HG02970 (cell line): Measurements from ENCODE around the gene IGFN1.

Experiments
- ATAC-seq: cut with Tn5 transposase; IDR thresholded peaks from one replicate; pipeline ENCODE4 v1.9.1; 2021; ENCODE audit warnings: mild to moderate bottlenecking, moderate library complexity, moderate number of reproducible peaks; ENCODE audit not compliant: unreplicated experiment, low FRiP score

Gene IGFN1

DNA sequence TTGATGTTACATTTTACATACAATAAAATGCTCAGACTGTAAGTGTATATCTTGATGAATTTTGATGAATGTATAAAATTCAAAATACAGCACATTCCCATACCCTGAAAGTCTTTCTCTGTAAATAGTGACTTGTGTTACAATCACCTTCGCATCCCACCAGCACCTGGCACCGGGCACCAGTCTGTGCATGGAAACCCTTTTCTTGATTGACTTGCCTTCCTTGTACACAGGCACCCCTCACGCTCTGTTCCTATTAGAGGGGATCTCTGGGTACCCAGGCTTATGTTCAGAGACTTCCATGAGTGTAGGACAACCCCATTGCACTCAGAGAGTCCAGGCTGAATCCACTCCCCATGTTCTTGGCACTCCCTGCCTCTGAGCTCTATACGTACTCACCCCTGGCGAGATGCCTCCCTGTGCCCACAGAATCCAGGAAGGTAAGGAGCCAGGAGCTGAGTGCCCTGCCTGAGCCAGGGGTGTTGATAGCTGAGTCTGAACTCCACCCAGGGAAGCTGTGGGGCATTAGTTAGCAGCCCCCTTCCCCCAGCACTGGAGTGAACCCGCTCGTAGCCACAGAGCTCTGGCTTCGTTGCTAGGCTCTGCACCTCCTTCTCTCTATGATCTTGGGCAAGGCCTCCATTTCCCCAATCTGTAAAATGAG is 70.2 kb downstream of the IGFN1 start:
- no peak for ATAC-seq

- no peak for ATAC-seq
Observed at GRCh38 chr1:201261771-201262547, 71.3 kb downstream of the IGFN1 start.

- ATAC-seq, result no peak
Observed at GRCh38 chr1:201262963-201263608, 72.5 kb downstream of the IGFN1 start.

DNA sequence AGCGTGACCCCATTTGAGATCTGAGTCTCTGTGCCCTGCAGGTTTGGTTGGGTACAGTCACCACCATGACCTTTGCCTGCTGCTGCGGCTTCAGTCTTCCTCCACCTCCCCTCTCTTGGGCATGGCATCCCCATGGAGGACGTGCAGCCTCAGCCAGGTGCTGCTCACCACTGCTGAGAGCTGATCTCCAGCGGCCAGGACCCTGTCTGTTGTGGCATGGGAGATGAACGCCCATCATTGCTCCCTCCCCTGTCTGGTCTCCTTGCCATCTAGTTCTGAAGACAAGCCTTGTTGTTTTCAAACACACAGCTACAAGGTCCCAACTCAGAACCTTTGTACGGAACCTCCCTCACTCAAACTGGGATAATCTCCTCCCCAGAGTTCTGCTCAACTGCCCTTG is 73.4 kb downstream of the IGFN1 start:
- no peak for ATAC-seq

- ATAC-seq, result no peak
Observed at GRCh38 chr1:201264554-201264953, 73.9 kb downstream of the IGFN1 start.

DNA sequence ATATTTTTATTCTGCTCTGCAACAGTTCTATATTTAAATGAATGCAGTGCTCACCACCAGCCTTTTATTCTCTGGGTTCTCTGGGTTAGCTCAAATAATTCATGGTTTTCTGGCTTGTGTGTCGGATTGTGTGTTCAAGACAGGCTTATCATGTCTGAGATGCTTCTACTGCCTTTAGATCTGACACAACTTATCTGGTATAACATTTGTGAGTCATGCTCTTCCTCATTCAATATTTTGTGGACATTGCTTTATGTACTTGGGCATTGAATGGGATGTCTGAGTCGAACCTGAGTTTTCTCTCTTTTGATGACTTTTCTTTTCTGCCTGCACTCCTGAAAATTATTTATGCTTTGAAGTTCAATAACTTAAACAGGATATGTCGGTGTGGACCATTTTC is 75.1 kb downstream of the IGFN1 start:
- ATAC-seq, result no peak

DNA sequence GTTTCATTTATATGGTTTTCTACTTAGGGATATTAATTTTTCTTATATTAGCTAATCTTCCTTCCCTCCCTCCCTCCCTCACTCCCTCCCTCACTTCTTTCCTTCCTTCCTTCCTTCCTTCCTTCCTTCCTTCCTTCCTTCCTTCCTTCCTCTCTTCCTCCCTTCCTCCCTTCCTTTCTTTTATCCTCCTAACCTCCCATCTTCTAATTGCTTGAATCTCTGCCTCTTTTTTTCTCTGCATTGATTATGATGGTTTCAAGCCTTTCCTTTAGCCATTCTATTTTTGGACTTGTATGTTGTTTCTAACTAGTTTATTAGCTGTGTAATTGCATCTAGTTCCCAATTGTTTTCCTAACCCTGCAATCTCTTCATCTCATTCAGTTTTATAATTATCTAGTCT is 75.7 kb downstream of the IGFN1 start:
- no peak for ATAC-seq

GRCh38 chr1:201266774-201267173 is 76.2 kb downstream of the IGFN1 start:
- no peak for ATAC-seq

DNA sequence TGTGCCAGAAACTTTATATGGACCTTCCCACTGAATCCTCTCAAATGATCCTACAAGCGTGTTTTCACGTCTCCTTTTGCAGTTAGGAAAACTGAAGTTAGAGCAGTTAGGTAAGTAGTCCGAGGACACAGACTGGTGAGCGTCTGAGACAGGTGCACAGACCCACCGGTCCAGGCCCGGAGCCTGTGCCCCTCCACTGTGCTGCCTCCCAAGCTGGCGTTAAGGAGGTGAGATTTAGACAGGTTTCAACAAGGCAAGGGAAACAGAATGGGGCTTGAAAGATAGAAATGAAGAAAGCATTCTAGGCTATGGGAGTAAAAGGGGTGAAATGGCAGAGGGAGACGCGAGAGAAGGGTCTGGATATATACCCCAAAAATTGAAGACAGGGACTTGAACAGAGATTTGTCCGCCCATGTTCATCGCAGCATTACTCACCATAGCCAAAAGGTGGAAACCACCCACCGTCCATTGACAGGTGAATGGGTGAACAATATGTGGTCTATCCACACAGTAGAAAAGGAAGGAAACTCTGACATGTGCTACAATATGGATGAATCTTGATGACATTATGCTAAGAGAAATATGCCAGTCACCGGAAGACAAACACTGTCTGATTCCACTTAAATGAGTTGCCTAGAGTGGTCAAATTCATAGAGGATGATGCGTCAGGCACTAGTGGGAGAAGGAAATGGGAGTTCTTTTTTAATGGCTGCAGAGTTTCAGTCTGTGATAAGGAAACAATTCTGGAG is 77.0 kb downstream of the IGFN1 start:
- ATAC-seq, result no peak

GRCh38 chr1:201268604-201269151 is 78.1 kb downstream of the IGFN1 start:
- ATAC-seq, result no peak

GRCh38 chr1:201269281-201269680 is 78.7 kb downstream of the IGFN1 start:
- no peak for ATAC-seq

DNA sequence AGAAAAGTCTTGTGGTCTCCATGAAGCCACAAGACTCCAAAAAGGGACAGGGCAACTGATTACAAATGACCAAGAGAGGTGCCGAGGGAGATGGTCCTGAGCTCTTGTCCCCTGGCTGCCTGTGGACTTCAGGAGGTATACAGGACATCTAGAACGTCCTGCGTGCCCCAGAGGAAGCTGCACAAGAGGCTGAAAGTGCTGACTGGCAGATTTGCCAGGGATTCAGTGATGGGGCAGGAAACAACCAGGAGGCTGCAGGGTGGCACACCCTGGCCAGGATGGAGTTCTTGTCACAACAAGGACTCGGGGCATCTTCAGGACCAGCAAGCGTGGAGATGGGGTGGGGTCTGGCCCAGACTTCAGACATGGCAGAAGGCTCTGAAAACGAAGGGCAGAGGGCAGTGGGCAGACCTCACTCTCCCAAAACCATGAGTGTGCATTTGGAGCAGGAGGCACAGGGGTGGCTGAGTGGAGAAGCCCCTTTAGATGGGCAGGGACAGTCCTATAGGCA is 79.3 kb downstream of the IGFN1 start:
- no peak for ATAC-seq

GRCh38 chr1:201270616-201271390 is 80.2 kb downstream of the IGFN1 start:
- ATAC-seq, result no peak

GRCh38 chr1:201272799-201273198 is 82.2 kb downstream of the IGFN1 start:
- no peak for ATAC-seq

DNA sequence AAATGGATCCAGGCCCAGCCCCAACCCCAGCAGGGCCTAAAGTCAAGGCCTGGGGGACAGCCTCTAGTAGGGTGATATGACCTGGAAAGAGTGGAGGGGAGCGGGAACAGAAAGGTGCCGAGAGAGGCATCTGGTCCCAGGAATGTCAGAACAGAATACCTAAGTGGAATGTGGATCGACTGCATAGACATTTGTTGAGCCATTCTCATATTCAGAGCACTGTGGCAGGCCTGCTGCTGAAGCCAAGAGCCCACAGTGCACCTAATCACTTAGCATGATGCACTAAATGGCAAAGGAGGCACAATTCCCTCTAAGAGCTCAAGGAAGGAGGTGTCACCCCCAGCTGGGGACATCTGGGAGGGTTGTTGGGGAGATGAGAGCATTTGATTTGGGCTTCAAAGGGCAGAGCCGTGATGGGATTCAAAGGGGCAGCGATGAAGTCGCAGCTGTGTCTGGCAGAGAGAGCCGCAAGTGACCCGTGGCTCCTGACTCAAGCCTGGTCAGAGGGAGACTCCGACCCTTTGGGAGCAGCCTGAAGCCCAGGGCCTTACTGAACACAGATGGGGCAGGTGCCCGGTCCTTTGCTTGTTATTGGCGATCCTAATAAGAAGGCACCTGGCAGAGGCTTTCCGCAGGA is 84.1 kb downstream of the IGFN1 start:
- ATAC-seq, result no peak

GRCh38 chr1:201275253-201275666 is 84.6 kb downstream of the IGFN1 start:
- ATAC-seq, result no peak

- no peak for ATAC-seq
Observed at GRCh38 chr1:201276891-201277290, 86.3 kb downstream of the IGFN1 start.

- no peak for ATAC-seq
Observed at GRCh38 chr1:201277441-201277840, 86.8 kb downstream of the IGFN1 start.
